Subcutaneous abdominal adipose tissue (tissue), 5 donors: ENCODE data around the gene FAU.
A peak's percentile ranks its signal among the peaks of the same experiment; 100 is the strongest.
"Not testable (repeated sequence)": the region's sequence is repeated elsewhere in the genome, so short reads cannot be mapped to it uniquely, and the experiment has no call there.

Experiments
- H3K27ac ChIP-seq: one replicate; pipeline ENCODE4 v1.7.0; 2013; ENCODE audit warnings: low read depth, mild to moderate bottlenecking, inconsistent platforms, low read length, moderate library complexity
- H3K27me3 ChIP-seq, 5 donors: one replicate each; pipeline ENCODE4 v1.7.0; 2013; ENCODE audit warnings: low read length in 5 of 5, inconsistent platforms in 1 of 5; ENCODE audit not compliant: control insufficient read depth in 5 of 5, insufficient read depth in 4 of 5
- H3K36me3 ChIP-seq, 5 donors: one replicate each; pipeline ENCODE4 v1.7.0; 2013; ENCODE audit warnings: low read length in 5 of 5; ENCODE audit not compliant: control insufficient read depth in 5 of 5, insufficient read depth in 5 of 5
- H3K4me1 ChIP-seq, 5 donors: one replicate each; pipeline ENCODE4 v1.7.0; 2013; ENCODE audit warnings: low read length in 5 of 5, mild to moderate bottlenecking in 3 of 5, moderate library complexity in 1 of 5; ENCODE audit not compliant: control insufficient read depth in 5 of 5, insufficient read depth in 5 of 5
- H3K4me3 ChIP-seq, 5 donors: one replicate each; pipeline ENCODE4 v1.7.0; 2013; ENCODE audit warnings: low read length in 5 of 5, low read depth in 1 of 5
- H3K9ac ChIP-seq, 5 donors: one replicate each; pipeline ENCODE4 v1.7.0; 2013; ENCODE audit warnings: low read length in 5 of 5, mild to moderate bottlenecking in 4 of 5, moderate library complexity in 3 of 5
- H3K9me3 ChIP-seq, 5 donors: one replicate each; pipeline ENCODE4 v1.7.0; 2013; ENCODE audit warnings: low read length in 5 of 5; ENCODE audit not compliant: control insufficient read depth in 5 of 5
- donor health status: healthy.
- donor health status: healthy.
- donor health status: healthy.
- donor health status: healthy.
- donor health status: healthy.

FAU gene

DNA sequence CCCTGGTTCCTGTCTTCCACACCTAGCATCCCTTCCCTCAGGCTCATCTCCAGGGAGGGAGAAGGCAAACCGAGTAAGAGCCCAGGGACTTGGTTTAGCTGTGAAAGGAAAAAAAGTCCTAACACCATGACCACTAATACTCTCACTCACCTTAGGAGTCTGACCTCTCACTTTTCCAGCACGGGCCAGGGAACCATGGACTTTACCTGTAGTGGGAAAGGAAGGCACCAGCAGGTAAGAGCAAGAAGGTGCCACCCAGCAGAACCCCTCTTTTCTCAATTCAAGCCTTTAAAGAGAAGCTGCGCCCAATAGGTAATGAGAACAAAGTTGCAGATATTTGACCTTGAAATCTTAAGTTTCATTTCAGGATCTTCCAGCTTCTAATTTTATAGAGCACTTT lies 1.1 kb downstream of the FAU start:
- Histone ChIP-seq H3K36me3 (peaks cover 0 to 44% (median 40%) of the 10 kb centered on the region in 5 donors), H3K27ac (peak overlapping the region; percentile 79)

DNA sequence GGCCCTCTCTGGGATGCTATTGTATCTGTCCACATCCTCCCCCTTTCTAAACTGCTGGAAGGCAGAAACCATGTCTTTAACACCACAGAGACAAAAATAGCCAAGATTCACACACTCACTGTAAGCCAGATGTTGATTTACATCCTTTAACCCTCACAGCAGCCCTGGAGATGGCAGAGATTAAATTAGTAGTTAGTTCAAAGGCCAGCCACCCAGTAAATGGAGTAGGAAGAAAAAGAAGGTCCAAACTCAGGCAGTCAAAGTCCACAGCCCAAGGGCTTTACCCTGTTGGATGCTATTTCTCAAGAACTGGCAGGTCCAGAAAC lies 2.3 kb downstream of the FAU start:
- no peaks in the 10 kb centered on the region for H3K27me3 ChIP-seq
- no peak overlapping the region for H3K4me3 ChIP-seq
- peaks cover 0 to 42% (median 37%) of the 10 kb centered on the region in 5 donors for H3K36me3 ChIP-seq
- peak overlapping the region; percentile 79 for H3K27ac ChIP-seq
- peaks cover 6 to 50% (median 42%) of the 10 kb centered on the region in 5 donors for H3K4me1 ChIP-seq
- no peaks in the 10 kb centered on the region for H3K9me3 ChIP-seq
- peak overlapping the region in 3 of 5 donors; percentile 1 to 44 (median 31) for H3K9ac ChIP-seq

More for the DNA sequence above, 1.1 kb downstream of the FAU start:
- Histone ChIP-seq H3K4me1 (peaks cover 6 to 40% (median 39%) of the 10 kb centered on the region in 5 donors), H3K9ac (peak overlapping the region in 4 of 5 donors; percentile 87 to 94 (median 90)), H3K27me3 (no peaks in the 10 kb centered on the region), H3K9me3 (no peaks in the 10 kb centered on the region), H3K4me3 (peak overlapping the region; percentile 83 to 99 (median 98))

DNA sequence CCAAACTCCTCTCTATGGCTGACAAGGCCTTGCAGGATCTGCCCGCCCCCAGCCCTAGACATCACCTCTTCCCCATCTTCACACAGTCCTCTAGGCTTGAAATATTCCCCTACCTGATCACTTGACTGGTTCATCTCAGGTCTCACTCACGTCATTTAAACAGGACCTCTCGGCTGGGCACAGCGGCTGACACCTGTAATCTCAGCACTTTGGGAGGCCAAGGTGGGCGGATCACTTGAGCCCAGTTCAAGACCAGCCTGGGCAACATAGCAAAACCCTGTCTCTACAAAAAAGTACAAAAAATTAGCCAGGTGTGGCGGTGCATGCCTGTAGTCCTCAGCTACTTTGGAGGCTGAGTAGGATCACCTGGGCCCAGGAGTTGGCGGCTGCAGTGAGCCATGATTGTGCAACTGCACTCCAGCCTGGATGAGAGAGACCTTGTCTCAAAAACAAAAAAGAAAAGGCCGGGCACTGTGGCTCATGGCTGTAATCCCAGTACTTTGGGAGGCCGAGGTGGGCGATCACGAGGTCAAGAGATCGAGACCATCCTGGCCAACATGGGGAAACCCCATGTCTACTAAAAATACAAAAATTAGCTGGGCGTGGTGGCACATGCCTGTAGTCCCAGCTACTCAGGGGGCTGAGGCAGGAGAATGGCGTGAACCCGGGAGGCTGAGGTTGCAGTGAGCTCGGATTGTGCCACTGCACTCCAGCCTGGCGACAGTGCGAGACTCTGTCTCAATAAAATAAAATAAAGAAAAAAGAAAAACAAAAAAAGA lies 2.9 kb downstream of the FAU start:
- H3K4me3 ChIP-seq, H3K9me3 ChIP-seq, H3K9ac ChIP-seq, H3K27me3 ChIP-seq: not testable (repeated sequence)
- H3K4me1 ChIP-seq = peaks cover 6 to 51% (median 42%) of the 10 kb centered on the region in 5 donors
- H3K27ac ChIP-seq = peak overlapping the region; percentile 86
- H3K36me3 ChIP-seq = peaks cover 0 to 43% (median 32%) of the 10 kb centered on the region in 5 donors

DNA sequence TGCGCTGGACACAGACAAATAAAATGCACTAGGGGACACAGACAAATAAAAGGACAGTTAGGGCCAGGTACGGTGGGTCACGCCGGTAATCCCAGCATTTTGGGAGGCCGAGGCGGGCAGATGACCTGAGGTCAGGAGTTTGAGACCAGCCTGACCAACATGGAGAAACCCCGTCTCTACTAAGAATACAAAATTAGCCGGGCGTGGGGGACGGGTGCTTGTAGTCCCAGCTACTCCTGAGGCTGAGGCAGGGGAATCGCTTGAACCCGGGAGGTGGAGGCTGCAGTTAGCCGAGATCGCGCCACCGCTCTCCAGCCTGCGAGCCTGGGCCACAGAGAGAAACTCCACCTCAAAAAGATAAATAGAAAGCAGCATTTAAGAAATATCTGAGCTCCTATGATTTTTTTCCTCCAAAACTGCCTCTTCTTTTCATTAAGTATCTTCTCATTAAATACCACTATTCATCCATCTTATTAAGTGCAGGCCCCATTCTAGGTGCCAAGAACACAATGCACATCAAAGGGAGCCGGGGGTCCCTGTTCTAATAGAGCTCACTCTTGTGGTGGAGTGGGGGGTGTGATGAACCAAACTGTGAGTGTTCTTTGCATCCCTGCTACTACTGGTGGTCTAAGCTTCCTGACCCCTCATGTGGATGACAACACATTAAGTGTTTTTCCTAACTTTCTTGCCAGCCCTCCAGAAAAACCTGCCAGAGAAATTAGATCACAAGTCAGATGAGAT lies 3.7 kb downstream of the FAU start:
- no peak overlapping the region for H3K9ac ChIP-seq
- peak overlapping the region; percentile 86 for H3K27ac ChIP-seq
- H3K9me3 ChIP-seq = no peaks in the 10 kb centered on the region
- H3K27me3 ChIP-seq = no peaks in the 10 kb centered on the region
- H3K4me3 ChIP-seq = peak overlapping the region in 1 of 5 donors; percentile 90
- H3K36me3 ChIP-seq = peaks cover 0 to 43% (median 31%) of the 10 kb centered on the region in 5 donors
- H3K4me1 ChIP-seq = peaks cover 6 to 58% (median 45%) of the 10 kb centered on the region in 5 donors

DNA sequence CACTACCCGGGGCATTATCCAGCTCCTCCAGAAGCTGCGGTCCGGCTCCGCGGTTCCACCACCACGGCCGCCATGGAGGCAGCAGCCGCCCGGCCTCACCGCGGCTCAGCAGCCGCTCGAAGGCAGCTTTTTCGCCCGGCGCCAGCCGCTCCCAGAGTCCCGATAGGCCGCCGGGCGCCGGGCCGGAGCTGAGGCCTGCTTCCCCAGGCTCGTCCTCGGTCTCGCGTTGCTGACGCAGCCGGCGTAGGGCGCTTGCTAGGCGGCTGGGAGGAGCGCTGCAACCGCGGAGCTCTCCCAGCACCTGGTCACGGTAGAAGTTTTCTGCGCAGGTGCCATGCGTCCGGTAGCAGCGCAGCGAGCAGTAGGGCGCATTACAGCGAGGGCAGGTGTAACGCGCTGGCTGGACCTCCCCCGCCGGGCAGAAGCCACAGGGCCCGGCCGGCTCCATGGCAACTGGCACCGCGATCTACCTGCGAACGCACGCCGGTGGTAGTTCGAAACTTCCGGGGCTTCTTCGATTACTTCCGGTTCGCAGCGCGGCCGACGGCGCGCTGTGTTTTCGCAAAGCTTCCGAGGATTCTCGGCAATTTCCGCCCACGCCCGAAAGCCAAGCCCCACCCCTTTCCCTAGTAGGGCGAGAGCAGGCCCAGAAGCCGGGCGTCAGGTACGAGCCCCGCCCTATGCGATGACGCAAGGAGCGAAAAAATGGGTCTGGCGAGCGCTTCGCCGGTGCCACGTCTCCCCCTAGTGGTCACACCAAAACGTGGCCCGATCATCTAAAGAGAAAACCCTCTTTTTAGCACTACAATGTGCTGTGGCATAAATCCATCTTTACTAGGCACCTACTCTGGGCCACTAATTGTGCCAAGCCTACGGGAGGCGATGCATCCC lies 4.5 kb downstream of the FAU start, which contains the start of gene ZNHIT2:
Gene ZNHIT2, minus strand, starts transcription at position 496 of the 891 bp plus-strand sequence. Its CDS starts 48 bp downstream, at position 448.
- H3K36me3 ChIP-seq = peaks cover 0 to 43% (median 31%) of the 10 kb centered on the region in 5 donors
- peak within 1 kb of the TSS in 4 of 5 donors; percentile 79 to 95 (median 92) for H3K4me3 ChIP-seq
- no peaks in the 10 kb centered on the region for H3K27me3 ChIP-seq
- peak within 1 kb of the TSS; percentile 86 for H3K27ac ChIP-seq
- H3K4me1 ChIP-seq = peaks cover 6 to 58% (median 45%) of the 10 kb centered on the region in 5 donors
- peak within 1 kb of the TSS in 4 of 5 donors; percentile 84 to 92 (median 90) for H3K9ac ChIP-seq
- no peaks in the 10 kb centered on the region for H3K9me3 ChIP-seq

DNA sequence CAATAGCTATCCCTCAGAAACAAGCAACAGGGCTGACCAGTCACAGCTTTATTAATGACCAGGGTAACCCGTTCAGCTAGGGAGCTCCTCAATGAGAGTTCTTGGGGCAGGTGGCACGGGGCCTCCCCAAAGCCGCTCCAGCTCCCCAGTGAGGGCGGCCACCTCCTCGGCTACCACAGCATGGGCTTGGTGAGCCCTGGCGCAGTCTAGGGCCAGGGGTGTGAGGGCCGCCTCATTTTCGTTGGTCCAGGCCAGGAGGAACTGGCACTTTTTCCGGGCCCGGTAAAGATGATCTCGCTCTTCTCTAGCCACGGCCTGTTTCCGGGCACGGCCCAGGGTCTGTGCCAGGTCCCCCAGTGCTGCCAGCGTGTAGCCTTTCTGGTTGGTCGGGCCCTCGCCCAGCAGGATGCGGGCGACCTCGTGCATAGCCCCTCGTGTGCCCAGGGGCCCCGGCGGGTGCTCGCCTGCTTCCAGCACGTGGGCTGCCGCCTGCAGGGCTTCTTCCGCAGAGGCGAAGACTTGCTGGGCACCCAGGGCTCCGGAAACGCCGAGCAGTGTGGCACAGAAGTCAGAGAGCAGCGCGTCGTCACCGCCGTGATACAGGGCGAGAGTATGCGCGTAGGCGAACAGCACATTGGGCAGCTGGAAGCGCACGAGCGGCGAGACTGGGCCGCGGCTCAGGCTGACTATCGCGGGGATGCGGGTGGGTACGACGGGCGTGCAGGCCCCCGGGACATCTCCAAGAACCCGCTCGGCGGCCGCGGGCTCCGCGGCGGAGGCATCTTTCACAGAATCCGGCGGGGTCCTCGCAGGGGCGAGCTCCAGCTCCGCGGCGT lies 5.3 kb downstream of the FAU start:
- no peaks in the 10 kb centered on the region for H3K27me3 ChIP-seq
- H3K4me3 ChIP-seq = peak overlapping the region in 4 of 5 donors; percentile 79 to 95 (median 92)
- H3K9ac ChIP-seq = peak overlapping the region in 4 of 5 donors; percentile 84 to 92 (median 90)
- peak overlapping the region; percentile 86 for H3K27ac ChIP-seq
- peaks cover 0 to 43% (median 31%) of the 10 kb centered on the region in 5 donors for H3K36me3 ChIP-seq
- H3K9me3 ChIP-seq = no peaks in the 10 kb centered on the region
- H3K4me1 ChIP-seq = peaks cover 6 to 62% (median 48%) of the 10 kb centered on the region in 5 donors

DNA sequence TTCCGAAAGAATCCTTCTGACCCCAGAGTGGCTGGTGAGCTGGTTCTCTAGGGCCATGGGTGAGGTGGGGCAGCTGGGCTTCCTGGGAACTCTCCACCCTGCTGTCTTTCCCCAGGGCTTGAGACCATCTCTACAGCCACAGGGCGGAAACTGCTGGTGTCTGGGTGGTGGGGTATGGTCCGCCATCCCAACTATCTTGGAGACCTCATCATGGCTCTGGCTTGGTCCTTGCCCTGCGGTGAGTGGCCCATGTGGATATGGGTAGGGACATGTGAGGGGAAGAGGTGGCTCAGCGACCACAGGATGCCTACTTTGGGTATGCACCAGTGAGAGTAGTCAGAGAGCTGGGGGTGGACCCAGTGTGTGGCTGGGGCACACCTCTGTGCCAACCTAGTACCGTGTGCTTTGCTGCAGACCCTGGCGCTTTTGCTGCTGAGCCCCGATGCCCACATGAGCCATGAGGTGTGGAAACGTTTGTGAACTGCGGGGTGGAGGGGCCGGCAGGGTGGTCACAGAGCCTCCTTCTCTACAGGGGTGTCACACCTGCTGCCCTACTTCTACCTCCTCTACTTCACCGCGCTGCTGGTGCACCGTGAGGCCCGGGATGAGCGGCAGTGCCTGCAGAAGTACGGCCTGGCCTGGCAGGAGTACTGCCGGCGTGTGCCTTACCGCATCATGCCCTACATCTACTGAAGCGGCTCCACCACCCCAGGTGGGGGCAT lies 6.4 kb downstream of the FAU start:
- no peaks in the 10 kb centered on the region for H3K9me3 ChIP-seq
- H3K27me3 ChIP-seq = no peaks in the 10 kb centered on the region
- no peak overlapping the region for H3K27ac ChIP-seq
- H3K36me3 ChIP-seq = peaks cover 0 to 39% (median 26%) of the 10 kb centered on the region in 5 donors
- no peak overlapping the region for H3K4me3 ChIP-seq
- peaks cover 4 to 62% (median 49%) of the 10 kb centered on the region in 5 donors for H3K4me1 ChIP-seq
- no peak overlapping the region for H3K9ac ChIP-seq

DNA sequence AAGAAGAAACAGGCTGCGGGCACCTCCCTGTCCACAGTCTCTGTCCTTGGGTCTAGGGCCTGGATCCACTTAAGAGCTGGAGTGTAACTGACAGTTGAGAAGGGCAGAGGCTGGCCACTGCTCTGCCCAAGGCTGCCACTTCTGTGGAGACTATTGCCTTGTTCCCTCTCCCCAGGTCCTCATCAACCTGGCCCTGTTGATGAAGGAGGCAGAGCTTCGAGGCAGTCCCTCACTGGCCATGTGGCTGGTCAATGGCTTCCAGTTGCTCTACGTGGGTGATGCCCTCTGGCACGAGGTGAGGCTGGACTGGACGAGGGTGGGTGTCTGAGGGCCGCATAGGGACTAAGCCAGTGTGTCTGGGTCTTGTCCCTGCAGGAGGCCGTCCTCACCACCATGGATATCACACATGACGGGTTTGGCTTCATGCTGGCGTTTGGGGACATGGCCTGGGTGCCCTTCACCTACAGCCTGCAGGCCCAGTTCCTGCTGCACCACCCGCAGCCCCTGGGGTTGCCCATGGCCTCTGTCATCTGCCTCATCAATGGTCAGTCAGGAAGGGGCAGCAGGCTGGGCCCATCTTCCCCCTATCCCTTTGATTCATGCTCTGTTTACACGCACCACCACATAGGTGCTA lies 7.3 kb downstream of the FAU start:
- Histone ChIP-seq H3K36me3 (peaks cover 0 to 34% (median 21%) of the 10 kb centered on the region in 5 donors), H3K9me3 (no peaks in the 10 kb centered on the region), H3K4me3 (no peak overlapping the region), H3K27ac (no peak overlapping the region), H3K27me3 (no peaks in the 10 kb centered on the region), H3K9ac (no peak overlapping the region), H3K4me1 (peaks cover 4 to 67% (median 49%) of the 10 kb centered on the region in 5 donors)
